ENCODE data around the gene TRIM63. TPM values are rescaled to one million over a fixed set of nuclear protein-coding genes. Genes with fewer than 3 reads are reported as not detected.

The TRIM63 gene
- total and polyA plus RNA-seq, 2 of the 13 experiments (the other 11 are each of a cell fraction or from before 2014, with no cell fraction given) = not detected

- TF ChIP-seq SKIL (CRISPR knock-in tag; IDR thresholded peaks at IDR 0.05; ENCODE audit: borderline replicate concordance) = peak; percentile 50; the same call in 1 of the 2 replicates
- peak; percentile 49; the same call in 1 of the 2 replicates for TF ChIP-seq ZNF788 (CRISPR knock-in tag; IDR thresholded peaks at IDR 0.05; ENCODE audit: borderline replicate concordance)
- no peak for TF ChIP-seq ZNF746 (CRISPR knock-in tag; IDR thresholded peaks at IDR 0.05)
- 0 out of 2 replicates have a peak, but pooled peaks have one; percentile 28 for TF ChIP-seq ZNF567 (CRISPR knock-in tag; IDR thresholded peaks at IDR 0.05; ENCODE audit: borderline replicate concordance)
- TF ChIP-seq EP300 (IDR thresholded peaks at IDR 0.05; ENCODE audit: low read depth in 2 of 2, low read length in 2 of 2) = no peak
- TF ChIP-seq EP300 (CRISPR knock-in tag; IDR thresholded peaks at IDR 0.05; ENCODE audit: borderline replicate concordance) = peak; percentile 55; the same call in 1 of the 2 replicates
- TF ChIP-seq PAWR (CRISPR knock-in tag; IDR thresholded peaks at IDR 0.05; ENCODE audit: borderline replicate concordance) = 0 out of 2 replicates have a peak, but pooled peaks have one; percentile 48
- TF ChIP-seq SMYD3 (CRISPR knock-in tag; IDR thresholded peaks at IDR 0.05) = no peak
- TF ChIP-seq PATZ1 (CRISPR knock-in tag; IDR thresholded peaks at IDR 0.05) = peak; percentile 97
- TF ChIP-seq MTA1 (CRISPR knock-in tag; IDR thresholded peaks at IDR 0.05; ENCODE audit: borderline replicate concordance) = no peak
- TF ChIP-seq CEBPG (CRISPR knock-in tag; IDR thresholded peaks at IDR 0.05) = no peak
- no peak for TF ChIP-seq REL (CRISPR knock-in tag; conservative IDR thresholded peaks at IDR 0.05)
- peak; percentile 77 for TF ChIP-seq ZMYM2 (CRISPR knock-in tag; IDR thresholded peaks at IDR 0.05)
Observed at GRCh38 chr1:26028490-26028980, 38.9 kb downstream of the TRIM63 start (continued).
